SK-N-MC (cell line): ENCODE measurements around the gene RALGPS1.

ENCODE experiments used
- DNase-seq: peaks from one replicate; pipeline ENCODE4 v3.0.0-alpha.2; 2011; ENCODE audit warnings: low read depth, low spot score
- H3K27ac ChIP-seq: fragments of 200-600 bp; sonication (generic); 2 replicates; pipeline ENCODE4 v1.5.1; 2016; ENCODE audit warnings: mixed run types
- H3K36me3 ChIP-seq: fragments of 200-600 bp; sonication (generic); 2 replicates; pipeline ENCODE4 v1.6.1; 2017; ENCODE audit warnings: antibody characterized with exemption, low read length, mixed read lengths; ENCODE audit not compliant: insufficient read depth
- H3K4me3 ChIP-seq: fragments of 200-600 bp; sonication (generic); 2 replicates; pipeline ENCODE4 v1.5.1; 2016
- H3K9ac ChIP-seq: fragments of 200-600 bp; sonication (generic); 2 replicates; pipeline ENCODE4 v1.8.0; 2017; ENCODE audit warnings: mixed run types, mixed read lengths; ENCODE audit not compliant: insufficient read length
- H3K9me3 ChIP-seq: fragments of 200-600 bp; sonication (generic); 2 replicates; pipeline ENCODE4 v1.6.1; 2017; ENCODE audit warnings: low read depth, mild to moderate bottlenecking, antibody characterized with exemption, low read length, moderate library complexity, mixed read lengths
- EZH2 ChIP-seq: fragments of 200-600 bp; sonication (generic); IDR thresholded peaks from one replicate; pipeline ENCODE4 v1.6.1; 2017; ENCODE audit warnings: antibody characterized with exemption
- FOXP2 ChIP-seq: optimal IDR thresholded peaks from 2 replicates; pipeline ENCODE3; 2011; ENCODE audit warnings: mild to moderate bottlenecking, moderate library complexity; ENCODE audit not compliant: insufficient read depth; ENCODE audit errors: extremely low read length, control extremely low read depth
- POLR2AphosphoS5 ChIP-seq: IDR thresholded peaks from 2 replicates; pipeline ENCODE4 v1.6.1; 2012; ENCODE audit warnings: mild to moderate bottlenecking, low read depth, low read length, borderline replicate concordance

Gene RALGPS1

DNA sequence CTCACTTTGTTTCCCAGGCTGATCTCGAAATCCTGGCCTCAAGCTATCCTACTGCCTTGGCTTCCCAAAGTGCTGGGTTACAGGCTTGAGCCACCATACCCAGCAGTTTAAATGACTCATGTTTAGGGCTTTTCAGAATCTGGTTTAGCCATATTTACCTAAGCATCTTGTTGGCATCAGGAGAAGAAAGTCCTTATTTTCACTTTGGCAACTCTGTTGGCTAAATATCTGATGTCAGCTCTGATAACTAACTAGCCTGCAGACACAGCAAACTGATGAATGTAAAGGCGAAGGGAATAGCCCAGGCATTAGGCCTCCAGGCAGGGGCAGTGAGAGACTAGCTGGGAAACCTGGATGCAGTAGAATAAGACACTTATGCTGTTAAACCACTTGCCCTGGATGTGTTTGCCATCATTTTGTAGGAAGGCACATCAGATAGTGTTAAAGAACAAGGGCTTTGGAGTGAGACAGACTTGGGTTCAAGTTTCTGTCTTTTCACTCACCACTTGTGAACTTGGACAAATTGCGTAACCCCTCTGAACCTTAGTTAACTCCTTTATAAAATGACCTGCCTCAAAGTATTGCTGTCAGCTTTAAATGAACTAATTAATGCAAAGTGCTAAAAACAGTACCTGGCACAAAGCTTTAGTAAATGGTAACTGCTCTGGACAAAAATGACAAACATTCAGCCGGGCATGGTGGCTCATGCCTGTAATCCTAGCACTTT, 315.3 kb downstream of the RALGPS1 start:
- Histone ChIP-seq H3K27ac (no peak overlapping the region), H3K9ac (no peak overlapping the region), H3K36me3 (no peaks in the 10 kb centered on the region), H3K9me3 (no peaks in the 10 kb centered on the region), H3K4me3 (no peak overlapping the region)
- TF ChIP-seq EZH2 (no peak), FOXP2 (no peak), POLR2AphosphoS5 (no peak)
- no peak for DNase-seq

GRCh38 chr9:127231666-127232065, 317.1 kb downstream of the RALGPS1 start:
- no peak overlapping the region for H3K4me3 ChIP-seq
- H3K9me3 ChIP-seq: no peaks in the 10 kb centered on the region
- no peak overlapping the region for H3K27ac ChIP-seq
- no peak overlapping the region for H3K9ac ChIP-seq
- TF ChIP-seq EZH2: no peak
- TF ChIP-seq POLR2AphosphoS5: no peak
- TF ChIP-seq FOXP2: no peak
- H3K36me3 ChIP-seq: no peaks in the 10 kb centered on the region
- DNase-seq: no peak

DNA sequence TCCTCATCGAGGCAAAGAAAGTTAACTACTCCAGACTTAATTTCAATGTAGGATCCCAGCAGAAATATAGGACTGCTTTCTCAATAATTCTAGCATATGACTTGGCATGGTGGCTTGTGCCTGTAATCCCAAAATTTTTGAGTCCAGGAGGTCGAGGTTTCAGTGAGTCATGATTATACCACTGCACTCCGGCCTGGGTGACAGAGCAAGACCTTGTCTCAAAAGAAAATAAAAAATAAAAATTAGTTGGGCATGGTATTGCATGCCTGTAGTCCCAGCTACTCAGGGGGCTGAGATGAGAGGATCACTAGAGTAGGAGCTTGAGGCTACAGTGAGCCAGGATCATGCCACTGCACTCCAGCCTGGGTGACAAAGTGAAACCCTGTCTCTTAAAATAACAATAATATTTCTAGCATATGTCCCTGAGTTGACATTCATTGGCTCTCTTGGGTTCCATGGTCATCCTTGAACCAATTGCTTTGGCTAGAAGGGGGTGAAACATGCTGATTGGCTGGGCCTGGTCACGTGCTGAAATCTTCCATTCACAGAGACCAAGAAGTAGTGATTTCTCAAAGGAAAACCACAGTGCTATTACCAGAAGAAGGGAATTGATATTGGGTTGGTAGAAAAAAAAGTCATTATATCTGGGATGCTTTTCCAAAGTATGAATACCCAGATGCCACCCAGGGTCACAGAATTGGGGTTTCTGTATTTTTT, 318.4 kb downstream of the RALGPS1 start:
- no peak overlapping the region for H3K9ac ChIP-seq
- H3K4me3 ChIP-seq: no peak overlapping the region; the same call in 1 of the 2 replicates
- peaks cover 3% of the 10 kb centered on the region; the same call in 1 of the 2 replicates for H3K36me3 ChIP-seq
- no peak overlapping the region; the same call in 1 of the 2 replicates for H3K27ac ChIP-seq
- H3K9me3 ChIP-seq: no peaks in the 10 kb centered on the region
- DNase-seq: no peak
- TF ChIP-seq EZH2: no peak
- TF ChIP-seq FOXP2: no peak
- no peak for TF ChIP-seq POLR2AphosphoS5

- no peak for DNase-seq
- Histone ChIP-seq H3K36me3 (peaks cover 3% of the 10 kb centered on the region; the same call in 1 of the 2 replicates), H3K9ac (peak overlapping the region; percentile 9), H3K4me3 (peak overlapping the region; percentile 39; the same call in 1 of the 2 replicates), H3K9me3 (no peaks in the 10 kb centered on the region), H3K27ac (peak overlapping the region; percentile 81)
- TF ChIP-seq EZH2 (no peak), FOXP2 (no peak), POLR2AphosphoS5 (no peak)
Measured at GRCh38 chr9:127233550-127233949, 319.0 kb downstream of the RALGPS1 start.

DNA sequence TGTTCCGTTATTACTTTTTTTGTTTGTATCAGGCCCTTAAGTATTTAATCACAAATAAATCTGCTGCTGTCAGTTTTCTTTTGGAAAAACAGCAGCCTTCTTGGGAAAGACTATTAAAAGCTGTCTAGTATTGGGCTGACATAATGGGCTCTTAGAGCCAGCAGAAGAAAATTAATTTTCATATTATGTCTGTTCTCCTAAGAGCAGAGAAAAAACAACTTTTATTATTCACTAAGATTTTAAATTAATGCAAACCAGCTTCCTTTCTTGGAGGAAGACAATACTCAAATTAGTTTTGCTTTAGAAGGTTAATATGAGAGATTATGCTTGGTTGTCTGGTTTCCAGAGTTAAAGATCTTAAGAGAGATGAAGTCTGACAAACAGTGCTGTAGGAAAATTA, 319.4 kb downstream of the RALGPS1 start:
- Histone ChIP-seq H3K27ac (peak overlapping the region; percentile 81), H3K9ac (peak overlapping the region; percentile 9), H3K9me3 (no peaks in the 10 kb centered on the region), H3K4me3 (peak overlapping the region; percentile 39; the same call in 1 of the 2 replicates), H3K36me3 (peaks cover 3% of the 10 kb centered on the region; the same call in 1 of the 2 replicates)
- DNase-seq: no peak
- TF ChIP-seq POLR2AphosphoS5 (no peak), EZH2 (no peak), FOXP2 (no peak)

GRCh38 chr9:127237801-127238200, 323.2 kb downstream of the RALGPS1 start:
- H3K36me3 ChIP-seq: peaks cover 3% of the 10 kb centered on the region; the same call in 1 of the 2 replicates

DNA sequence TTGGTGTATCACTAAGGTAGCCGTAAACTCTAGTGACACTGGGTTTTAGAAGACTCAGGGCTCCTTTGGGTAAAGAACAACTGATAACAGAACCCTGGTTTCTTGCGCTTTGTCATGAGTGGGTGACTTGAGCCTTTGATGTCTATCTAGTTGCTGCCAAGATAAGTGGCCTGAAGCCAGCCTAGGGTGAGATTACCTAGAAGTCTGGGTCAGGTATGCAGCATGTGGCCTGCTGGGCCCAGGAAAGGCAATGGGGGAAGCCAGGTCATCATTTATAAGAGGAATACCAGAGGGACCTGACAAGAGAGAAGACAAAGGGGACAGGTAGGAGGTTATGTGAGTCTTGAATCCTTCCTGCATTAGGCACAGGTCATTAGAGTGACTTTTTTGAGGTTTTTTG, 326.8 kb downstream of the RALGPS1 start:
- no peak overlapping the region for H3K9ac ChIP-seq

More at GRCh38 chr9:127237801-127238200, 323.2 kb downstream of the RALGPS1 start:
- H3K4me3 ChIP-seq: no peak overlapping the region
- no peak overlapping the region for H3K27ac ChIP-seq
- TF ChIP-seq FOXP2: no peak
- no peak overlapping the region for H3K9ac ChIP-seq
- DNase-seq: no peak
- H3K9me3 ChIP-seq: no peaks in the 10 kb centered on the region

GRCh38 chr9:127244609-127245601, 330.3 kb downstream of the RALGPS1 start:
- no peak overlapping the region for H3K27ac ChIP-seq
- no peaks in the 10 kb centered on the region for H3K36me3 ChIP-seq
- DNase-seq: peak; percentile 24
- no peaks in the 10 kb centered on the region for H3K9me3 ChIP-seq
- TF ChIP-seq POLR2AphosphoS5: peak; percentile 79
- TF ChIP-seq FOXP2: no peak
- TF ChIP-seq EZH2: no peak
- H3K4me3 ChIP-seq: peak overlapping the region; percentile 86
- peak overlapping the region; percentile 76 for H3K9ac ChIP-seq

More for the DNA sequence above, 326.8 kb downstream of the RALGPS1 start:
- TF ChIP-seq FOXP2: no peak
- no peak for TF ChIP-seq POLR2AphosphoS5
- TF ChIP-seq EZH2: no peak
- no peak for DNase-seq
- Histone ChIP-seq H3K9me3 (no peaks in the 10 kb centered on the region), H3K36me3 (peaks cover 3% of the 10 kb centered on the region; the same call in 1 of the 2 replicates), H3K27ac (no peak overlapping the region), H3K4me3 (no peak overlapping the region)
